ENCODE data around the gene TEX19. TPM values are rescaled to one million over a fixed set of nuclear protein-coding genes. Genes with fewer than 3 reads are reported as not detected.

The TEX19 gene, protein sequence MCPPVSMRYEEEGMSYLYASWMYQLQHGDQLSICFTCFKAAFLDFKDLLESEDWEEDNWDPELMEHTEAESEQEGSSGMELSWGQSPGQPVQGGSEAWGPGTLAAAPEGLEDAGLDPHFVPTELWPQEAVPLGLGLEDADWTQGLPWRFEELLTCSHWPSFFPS
- 0.50 TPM for polyA plus RNA-seq (2013, experiment 1 of 2)
- polyA plus RNA-seq (2013, experiment 2 of 2) = 0.44 TPM

- Histone ChIP-seq H3K27me3 (ENCODE audit: insufficient read depth, low read length) (no peaks in the 10 kb centered on the region; the same call in 1 of the 2 replicates), H3K4me3 (ENCODE audit: low read length) (no peak within 1 kb of the TSS), H3K9ac (ENCODE audit: low read depth, low read length) (0 out of 2 replicates have a peak within 1 kb of the TSS, but pooled peaks have one; percentile 27), H3K36me3 (ENCODE audit: insufficient read depth, low read length) (no peaks in the 10 kb centered on the region), H3K9me3 (ENCODE audit: insufficient read depth, low read depth, low read length) (no peaks in the 10 kb centered on the region), H3K27ac (ENCODE audit: low read depth, low read length) (peak within 1 kb of the TSS; percentile 18; the same call in 1 of the 2 replicates), H3K4me1 (ENCODE audit: insufficient read depth, low read length) (no peaks in the 10 kb centered on the region; the same call in 1 of the 2 replicates)
- 87% methylated on average over 21 of the region's 21 CpGs for WGBS
Observed at GRCh38 chr17:82358465-82359350, at the start of gene TEX19. Gene TEX19 (plus strand): TSS chr17:82359247. CDS start chr17:82362151, 2,904 bp downstream.

DNA sequence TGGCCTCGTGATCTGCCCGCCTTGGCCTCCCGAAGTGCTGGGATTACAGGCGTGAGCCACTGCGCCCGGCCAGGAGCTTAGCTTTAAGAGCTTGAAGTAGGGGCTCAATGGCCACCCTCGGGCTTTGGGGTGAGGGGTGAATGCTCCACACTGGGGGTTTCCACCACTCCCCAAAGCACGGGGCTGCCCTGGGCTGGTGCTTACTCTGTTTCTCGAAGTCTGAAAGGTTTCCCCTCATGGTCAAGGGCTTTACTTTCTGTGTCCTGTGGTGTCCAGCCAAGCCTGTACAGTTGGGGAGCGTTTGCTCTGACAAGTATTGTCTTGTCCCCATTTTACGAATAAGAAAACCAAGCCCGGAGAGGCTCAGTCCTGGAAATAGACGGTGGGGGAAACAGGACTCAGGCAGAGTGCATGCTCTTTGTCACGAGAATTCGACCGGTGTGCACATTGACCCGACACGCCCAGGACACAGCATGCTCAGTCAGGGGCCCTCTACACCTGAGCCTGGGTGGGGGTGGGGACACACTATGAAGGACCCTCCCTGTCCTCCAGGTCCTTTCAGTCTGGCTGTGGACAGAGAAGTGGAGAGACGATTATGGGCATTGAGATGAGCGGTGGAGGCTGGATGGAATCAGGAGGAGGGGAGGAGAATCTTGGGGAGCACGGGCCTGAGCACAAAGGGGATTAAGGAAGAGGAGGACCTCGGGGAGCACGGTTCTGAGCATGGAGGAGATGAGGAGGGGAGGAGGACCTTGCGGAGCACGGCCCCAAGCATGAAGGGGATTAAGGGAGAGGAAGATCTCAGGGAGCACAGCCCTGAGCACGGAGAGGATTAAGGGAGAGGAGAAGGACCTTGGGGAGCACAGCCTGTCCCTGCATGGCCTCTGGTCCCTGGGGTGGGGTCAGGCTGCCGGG lies 49.1 kb upstream of the TEX19 start:
- Histone ChIP-seq H3K9me3 (ENCODE audit: insufficient read depth, low read depth, low read length) (no peaks in the 10 kb centered on the region), H3K27ac (ENCODE audit: low read depth, low read length) (no peak overlapping the region), H3K9ac (ENCODE audit: low read depth, low read length) (no peak overlapping the region), H3K36me3 (ENCODE audit: insufficient read depth, low read length) (no peaks in the 10 kb centered on the region), H3K27me3 (ENCODE audit: insufficient read depth, low read length) (no peaks in the 10 kb centered on the region), H3K4me1 (ENCODE audit: insufficient read depth, low read length) (no peaks in the 10 kb centered on the region), H3K4me3 (ENCODE audit: low read length) (no peak overlapping the region)
- WGBS = 90% methylated on average over 27 of the region's 27 CpGs

- no peak overlapping the region for H3K4me3 ChIP-seq (ENCODE audit: low read length)
- H3K9ac ChIP-seq (ENCODE audit: low read depth, low read length) = no peak overlapping the region
- no peaks in the 10 kb centered on the region for H3K36me3 ChIP-seq (ENCODE audit: insufficient read depth, low read length)
- H3K27me3 ChIP-seq (ENCODE audit: insufficient read depth, low read length) = no peaks in the 10 kb centered on the region
- WGBS = 91% methylated on average over 21 of the region's 21 CpGs
- H3K9me3 ChIP-seq (ENCODE audit: insufficient read depth, low read depth, low read length) = no peaks in the 10 kb centered on the region
- H3K27ac ChIP-seq (ENCODE audit: low read depth, low read length) = no peak overlapping the region
- no peaks in the 10 kb centered on the region for H3K4me1 ChIP-seq (ENCODE audit: insufficient read depth, low read length)
Observed at GRCh38 chr17:82310877-82311276, 48.2 kb upstream of the TEX19 start.

DNA sequence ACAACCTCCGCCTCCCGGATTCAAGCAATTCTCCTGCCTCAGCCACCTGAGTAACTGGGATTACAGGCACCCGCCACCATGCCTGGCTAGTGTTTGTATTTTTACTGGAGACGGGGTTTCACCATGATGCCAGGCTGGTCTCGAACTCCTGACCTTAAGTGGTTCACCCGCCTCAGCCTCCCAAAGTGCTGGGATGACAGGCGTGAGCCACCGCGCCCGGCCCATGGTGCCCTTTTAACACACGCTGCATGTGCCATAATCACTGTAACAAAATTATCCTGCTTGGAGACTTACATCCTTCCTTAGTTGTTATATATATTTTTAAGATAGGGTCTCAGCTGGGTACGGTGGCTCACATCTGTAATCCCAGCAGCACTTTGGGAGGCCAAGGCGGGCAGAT lies 47.1 kb upstream of the TEX19 start:
- H3K9ac ChIP-seq (ENCODE audit: low read depth, low read length) = no peak overlapping the region
- no peaks in the 10 kb centered on the region; the same call in 1 of the 2 replicates for H3K27me3 ChIP-seq (ENCODE audit: insufficient read depth, low read length)
- WGBS = 94% methylated on average over 13 of the region's 13 CpGs
- H3K9me3 ChIP-seq (ENCODE audit: insufficient read depth, low read depth, low read length) = no peaks in the 10 kb centered on the region
- no peaks in the 10 kb centered on the region for H3K36me3 ChIP-seq (ENCODE audit: insufficient read depth, low read length)
- H3K27ac ChIP-seq (ENCODE audit: low read depth, low read length) = no peak overlapping the region
- H3K4me3 ChIP-seq (ENCODE audit: low read length) = no peak overlapping the region
- H3K4me1 ChIP-seq (ENCODE audit: insufficient read depth, low read length) = no peaks in the 10 kb centered on the region

DNA sequence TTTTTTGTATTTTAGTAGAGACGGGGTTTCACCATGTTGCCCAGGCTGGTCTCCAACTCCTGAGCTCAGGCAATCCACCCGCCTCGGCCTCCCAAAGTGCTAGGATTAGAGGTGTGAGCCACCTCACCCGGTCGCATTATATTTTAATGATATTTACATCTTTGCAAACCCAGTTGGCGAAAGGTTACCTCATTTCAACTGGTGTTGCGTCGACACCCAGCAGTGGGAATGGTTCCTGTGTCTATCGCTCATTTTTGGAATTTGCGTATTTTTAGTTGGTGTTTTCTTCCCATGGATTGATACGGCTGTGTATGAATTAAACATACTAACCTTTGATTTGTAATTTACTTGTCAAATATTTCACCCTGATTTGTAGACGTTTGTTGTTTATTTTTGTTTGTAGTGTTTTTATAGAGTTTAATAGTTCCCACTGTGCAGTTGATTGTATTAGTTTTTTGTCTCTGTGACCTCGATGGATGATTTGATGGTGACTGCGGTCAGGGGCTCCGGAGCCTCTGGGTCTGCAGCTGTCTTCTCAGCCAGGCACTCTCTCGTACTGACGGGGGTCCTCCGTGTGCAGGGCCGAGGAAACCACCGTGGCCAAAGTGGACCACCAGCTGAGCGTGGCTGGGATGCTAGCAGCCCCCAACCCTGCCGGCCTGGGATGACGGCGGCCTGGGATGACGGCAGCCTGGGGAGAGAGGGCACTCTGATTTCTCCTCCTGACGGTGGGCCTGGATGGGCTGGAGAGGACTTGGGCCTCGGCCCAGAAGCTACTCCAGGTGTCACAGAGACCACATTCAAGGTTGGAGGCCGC lies 45.6 kb upstream of the TEX19 start:
- no peak overlapping the region for H3K4me3 ChIP-seq (ENCODE audit: low read length)
- H3K36me3 ChIP-seq (ENCODE audit: insufficient read depth, low read length) = no peaks in the 10 kb centered on the region
- H3K9me3 ChIP-seq (ENCODE audit: insufficient read depth, low read depth, low read length) = no peaks in the 10 kb centered on the region
- H3K4me1 ChIP-seq (ENCODE audit: insufficient read depth, low read length) = no peaks in the 10 kb centered on the region
- H3K9ac ChIP-seq (ENCODE audit: low read depth, low read length) = no peak overlapping the region
- no peaks in the 10 kb centered on the region; the same call in 1 of the 2 replicates for H3K27me3 ChIP-seq (ENCODE audit: insufficient read depth, low read length)
- H3K27ac ChIP-seq (ENCODE audit: low read depth, low read length) = no peak overlapping the region
- WGBS = 92% methylated on average over 27 of the region's 28 CpGs

DNA sequence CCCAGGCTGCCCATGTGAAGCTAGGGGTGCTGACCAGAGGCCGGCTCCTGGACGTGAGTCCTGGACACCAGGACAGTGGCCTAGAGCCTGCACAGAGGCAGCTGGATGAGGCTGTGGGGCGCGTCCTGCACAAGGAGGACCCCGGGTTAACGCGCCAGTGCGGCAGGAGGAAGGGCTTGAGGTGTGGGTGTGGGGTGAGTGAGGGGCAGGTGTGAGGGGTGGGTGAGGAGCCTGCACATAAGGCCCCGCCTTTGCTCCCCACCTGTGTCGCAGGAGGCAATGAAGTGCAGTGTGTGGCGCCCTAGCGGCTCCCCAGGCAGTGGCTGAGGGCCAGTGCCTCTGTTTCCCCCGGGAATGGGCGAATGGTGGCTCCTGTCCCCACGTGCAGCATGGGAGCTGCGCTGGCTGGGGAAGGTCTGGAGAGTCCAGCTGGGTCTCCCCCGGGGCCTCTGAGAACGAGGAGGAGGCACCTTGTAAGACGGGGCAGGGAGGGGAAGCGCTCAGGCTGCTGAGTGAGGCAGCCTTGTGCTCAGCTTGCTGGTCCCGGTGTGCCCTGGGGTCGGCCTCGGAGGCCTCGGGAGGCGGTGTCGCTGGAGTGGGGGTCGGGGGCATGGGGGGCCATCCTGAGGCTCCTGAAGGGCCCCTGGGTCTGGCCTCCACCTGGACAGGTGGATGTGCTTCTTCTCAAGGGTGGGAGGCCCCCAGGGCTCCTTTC lies 44.9 kb upstream of the TEX19 start:
- no peak overlapping the region for H3K4me3 ChIP-seq (ENCODE audit: low read length)
- WGBS = 90% methylated on average over 27 of the region's 27 CpGs

DNA sequence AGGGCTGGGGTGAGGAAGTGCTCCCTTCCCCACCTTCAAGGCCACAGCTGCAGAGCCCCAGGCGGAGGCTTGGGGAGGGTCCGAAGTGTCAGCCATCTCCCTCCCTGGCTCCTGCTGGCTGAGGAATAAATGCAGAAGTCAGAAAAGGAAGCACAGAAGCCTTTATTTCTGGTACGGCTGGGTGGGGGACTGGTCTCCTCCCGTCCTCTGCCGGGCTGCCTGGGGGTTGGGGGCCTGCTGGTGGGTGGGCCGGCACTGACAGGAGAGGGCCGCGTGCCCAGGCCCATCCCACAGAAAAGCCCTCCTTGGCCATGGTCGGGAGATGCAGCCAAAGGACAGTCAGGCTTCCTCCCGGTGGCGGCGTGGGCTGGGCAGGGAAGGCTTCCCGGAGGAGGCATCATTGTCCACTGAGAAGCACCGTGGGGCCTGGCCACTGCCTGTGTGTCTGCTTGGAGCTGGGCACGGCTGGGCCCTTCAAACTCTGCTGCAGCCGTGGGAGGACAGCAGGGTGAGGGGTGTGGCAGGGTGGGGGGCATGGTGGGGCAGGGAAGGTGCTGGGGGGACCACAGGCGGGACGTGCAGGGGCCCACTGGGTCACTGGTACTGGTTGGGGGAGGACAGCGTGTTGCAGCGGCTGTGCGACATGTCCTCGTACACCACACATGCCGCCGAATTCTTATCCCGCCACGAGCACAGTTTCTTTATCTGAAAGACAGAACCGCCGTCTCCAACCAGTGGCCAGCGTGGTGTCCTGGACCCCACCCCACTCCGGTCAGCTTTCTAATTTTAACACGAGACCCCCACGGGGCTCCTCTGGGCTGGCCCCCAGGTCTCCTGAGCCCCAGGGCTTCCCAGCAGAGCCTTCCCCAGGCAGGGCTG lies 44.1 kb upstream of the TEX19 start:
- Histone ChIP-seq H3K9ac (ENCODE audit: low read depth, low read length) (no peak overlapping the region), H3K36me3 (ENCODE audit: insufficient read depth, low read length) (no peaks in the 10 kb centered on the region), H3K4me1 (ENCODE audit: insufficient read depth, low read length) (no peaks in the 10 kb centered on the region), H3K27me3 (ENCODE audit: insufficient read depth, low read length) (no peaks in the 10 kb centered on the region; the same call in 1 of the 2 replicates), H3K4me3 (ENCODE audit: low read length) (no peak overlapping the region), H3K9me3 (ENCODE audit: insufficient read depth, low read depth, low read length) (no peaks in the 10 kb centered on the region), H3K27ac (ENCODE audit: low read depth, low read length) (no peak overlapping the region)
- WGBS = 88% methylated on average over 32 of the region's 32 CpGs

More for the DNA sequence above, 44.9 kb upstream of the TEX19 start:
- Histone ChIP-seq H3K27me3 (ENCODE audit: insufficient read depth, low read length) (no peaks in the 10 kb centered on the region; the same call in 1 of the 2 replicates), H3K36me3 (ENCODE audit: insufficient read depth, low read length) (no peaks in the 10 kb centered on the region), H3K9ac (ENCODE audit: low read depth, low read length) (no peak overlapping the region), H3K9me3 (ENCODE audit: insufficient read depth, low read depth, low read length) (no peaks in the 10 kb centered on the region), H3K4me1 (ENCODE audit: insufficient read depth, low read length) (no peaks in the 10 kb centered on the region), H3K27ac (ENCODE audit: low read depth, low read length) (no peak overlapping the region)

DNA sequence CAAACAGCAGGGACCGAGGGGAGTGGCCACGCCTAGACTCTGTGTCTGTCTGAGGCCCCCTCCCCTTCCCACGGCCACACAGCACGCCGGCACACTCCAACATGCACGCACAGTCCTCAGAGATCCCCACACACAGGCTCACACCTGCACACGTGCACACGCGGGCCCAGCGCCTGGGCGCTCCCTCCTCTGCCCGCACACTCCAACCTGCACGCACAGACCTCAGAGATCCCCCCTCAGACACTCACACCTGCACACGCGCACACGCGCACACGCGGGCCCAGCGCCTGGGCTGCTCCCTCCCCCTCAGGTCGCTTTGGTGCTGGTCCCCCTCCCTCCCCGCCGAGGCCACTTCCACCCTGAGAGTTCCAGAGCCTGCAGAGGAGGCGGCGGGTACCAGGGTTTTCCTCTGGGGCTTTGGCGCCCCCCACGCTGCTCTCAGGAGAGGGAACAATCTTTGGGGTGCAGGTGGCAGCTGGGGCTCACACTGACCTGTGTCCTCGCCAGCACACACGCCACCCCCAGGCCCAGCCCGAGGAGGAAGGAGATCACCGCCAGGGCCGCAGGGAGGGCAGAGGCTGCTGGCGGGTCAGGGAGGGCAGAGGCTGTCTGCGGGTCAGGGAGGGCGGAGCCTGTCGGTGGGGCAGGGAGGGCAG lies 43.2 kb upstream of the TEX19 start:
- H3K27me3 ChIP-seq (ENCODE audit: insufficient read depth, low read length) = no peaks in the 10 kb centered on the region; the same call in 1 of the 2 replicates
- H3K4me3 ChIP-seq (ENCODE audit: low read length) = peak overlapping the region; percentile 13
- no peak overlapping the region for H3K27ac ChIP-seq (ENCODE audit: low read depth, low read length)
- no peaks in the 10 kb centered on the region for H3K4me1 ChIP-seq (ENCODE audit: insufficient read depth, low read length)
- no peaks in the 10 kb centered on the region for H3K36me3 ChIP-seq (ENCODE audit: insufficient read depth, low read length)
- no peaks in the 10 kb centered on the region for H3K9me3 ChIP-seq (ENCODE audit: insufficient read depth, low read depth, low read length)
- no peak overlapping the region for H3K9ac ChIP-seq (ENCODE audit: low read depth, low read length)
- 64% methylated on average over 36 of the region's 36 CpGs for WGBS

All from HUES64 (cell line).